AG09319 (cell line): Measurements from ENCODE around the gene CCDC116.

Source experiments
- DNase-seq: peaks from one replicate; pipeline ENCODE4 v3.0.0-alpha.2; 2010; ENCODE audit warnings: low read depth; ENCODE audit errors: extremely low read depth
- TF ChIP-seq, protein P1 (sequence below): IDR thresholded peaks from 2 replicates; pipeline ENCODE4 v1.5.1; 2011; ENCODE audit warnings: low read depth, mild to moderate bottlenecking, inconsistent platforms, low read length, moderate library complexity

CCDC116 gene, protein sequence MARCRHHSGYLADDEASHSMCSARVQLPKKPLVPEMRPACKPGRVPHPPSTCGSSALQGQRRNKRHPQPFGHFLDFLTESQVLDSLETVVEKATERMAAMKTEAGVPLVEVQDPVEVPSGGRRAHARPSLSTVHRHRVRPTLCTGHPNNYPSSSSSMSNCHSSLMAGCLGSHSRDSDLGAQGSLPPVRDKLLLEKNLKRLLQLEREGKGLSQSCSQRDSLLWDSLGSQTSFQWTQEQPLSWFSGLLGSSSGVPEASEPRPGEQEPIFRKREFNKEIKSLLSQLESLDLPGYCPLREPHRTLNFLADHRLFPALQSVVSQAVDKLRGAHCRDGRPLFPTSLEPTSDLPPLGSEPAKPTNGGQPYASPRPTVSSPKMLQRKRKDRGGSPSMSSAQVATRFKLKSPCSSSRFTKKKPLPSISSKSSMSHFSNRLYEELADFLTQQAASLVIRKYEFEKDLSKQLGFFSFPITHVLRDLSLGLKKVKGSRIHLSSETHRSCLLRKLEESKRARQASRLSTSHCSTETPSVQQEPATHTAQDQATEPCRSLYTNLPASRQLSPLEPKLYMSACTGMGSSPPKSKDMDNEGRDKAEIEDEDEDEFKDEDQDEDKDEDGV

DNA sequence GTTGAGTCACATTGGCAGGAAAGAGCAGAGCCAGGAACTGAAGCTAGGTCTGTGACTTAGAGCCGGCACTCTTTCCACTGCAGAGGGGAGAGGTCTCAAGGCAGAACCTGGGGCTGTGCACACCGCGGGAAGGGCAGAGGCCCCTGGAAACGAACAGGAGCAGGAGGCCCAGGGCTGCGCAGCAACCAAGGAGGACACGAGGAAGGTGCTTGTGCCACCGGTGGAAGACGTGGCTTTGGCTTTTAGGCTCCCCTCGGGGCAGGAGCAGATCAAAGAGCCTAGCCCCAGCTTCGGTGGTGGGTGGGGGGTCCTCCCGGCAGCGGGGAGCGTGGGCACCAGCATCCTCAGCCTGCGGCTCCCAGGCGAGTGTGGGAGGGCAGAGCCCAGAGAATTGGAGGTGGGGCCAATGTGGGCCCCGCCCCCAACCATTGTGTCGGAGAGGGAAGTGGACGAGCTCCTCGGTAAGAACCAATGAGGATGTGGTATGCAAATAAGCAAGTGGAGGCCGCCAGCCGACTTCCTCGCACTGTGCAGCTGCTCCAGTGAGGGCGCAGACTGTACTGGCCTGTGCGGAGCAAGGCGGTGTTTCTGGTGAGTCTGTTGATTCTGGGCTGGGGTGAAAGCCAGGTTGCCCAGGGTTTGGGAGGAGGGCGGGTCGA is at the start of gene CCDC116:
TSS of gene CCDC116 (plus strand) at position 524 of the 659 bp plus-strand sequence. CDS start 422 bp downstream, outside the sequence.
- TF ChIP-seq, protein P1, sequence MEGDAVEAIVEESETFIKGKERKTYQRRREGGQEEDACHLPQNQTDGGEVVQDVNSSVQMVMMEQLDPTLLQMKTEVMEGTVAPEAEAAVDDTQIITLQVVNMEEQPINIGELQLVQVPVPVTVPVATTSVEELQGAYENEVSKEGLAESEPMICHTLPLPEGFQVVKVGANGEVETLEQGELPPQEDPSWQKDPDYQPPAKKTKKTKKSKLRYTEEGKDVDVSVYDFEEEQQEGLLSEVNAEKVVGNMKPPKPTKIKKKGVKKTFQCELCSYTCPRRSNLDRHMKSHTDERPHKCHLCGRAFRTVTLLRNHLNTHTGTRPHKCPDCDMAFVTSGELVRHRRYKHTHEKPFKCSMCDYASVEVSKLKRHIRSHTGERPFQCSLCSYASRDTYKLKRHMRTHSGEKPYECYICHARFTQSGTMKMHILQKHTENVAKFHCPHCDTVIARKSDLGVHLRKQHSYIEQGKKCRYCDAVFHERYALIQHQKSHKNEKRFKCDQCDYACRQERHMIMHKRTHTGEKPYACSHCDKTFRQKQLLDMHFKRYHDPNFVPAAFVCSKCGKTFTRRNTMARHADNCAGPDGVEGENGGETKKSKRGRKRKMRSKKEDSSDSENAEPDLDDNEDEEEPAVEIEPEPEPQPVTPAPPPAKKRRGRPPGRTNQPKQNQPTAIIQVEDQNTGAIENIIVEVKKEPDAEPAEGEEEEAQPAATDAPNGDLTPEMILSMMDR: no peak
- no peak for DNase-seq

DNA sequence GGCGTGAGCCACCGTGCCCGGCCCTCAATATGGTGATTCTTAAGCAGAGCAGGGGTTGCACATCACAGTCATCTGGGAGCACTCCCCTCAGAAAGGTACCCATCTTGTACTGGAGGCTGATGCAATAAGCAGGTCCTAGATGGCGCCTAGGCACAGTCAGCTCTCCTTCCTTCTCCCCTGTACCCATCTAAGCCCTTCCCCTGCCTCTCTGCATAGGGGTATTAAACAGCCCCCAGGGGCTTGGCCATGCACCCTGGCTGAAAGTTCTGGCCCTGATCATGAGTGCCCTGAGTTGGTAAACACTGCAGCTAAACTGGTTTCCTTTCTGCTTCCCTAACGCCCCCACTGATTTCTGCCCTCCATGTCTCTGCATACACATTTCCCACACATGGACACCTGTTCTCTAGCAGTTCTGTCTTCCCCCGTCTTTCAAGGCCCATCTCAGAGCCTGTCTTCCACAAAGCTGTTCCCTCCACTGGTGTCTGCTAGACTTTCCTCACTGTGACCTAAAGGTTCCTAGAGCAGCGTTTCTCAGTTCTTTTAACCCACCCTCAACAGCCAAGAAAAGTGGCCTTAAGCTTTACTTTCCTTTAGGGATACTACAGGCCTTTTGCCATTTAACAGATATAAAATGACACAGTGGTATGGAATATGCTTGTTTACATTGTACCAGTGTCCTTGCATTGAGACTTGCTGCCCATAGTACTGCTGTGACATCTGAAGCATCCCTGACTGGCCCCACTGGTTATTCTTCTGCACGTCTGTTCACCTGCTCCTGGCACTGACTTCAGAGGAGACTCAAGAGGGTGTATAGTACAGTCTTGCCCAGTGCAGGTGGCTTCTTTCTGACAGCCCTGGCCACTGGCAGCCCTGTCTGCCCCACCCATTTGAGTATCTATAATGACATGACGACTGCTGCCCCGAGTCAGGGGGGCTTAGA is 49.5 kb upstream of the CCDC116 start:
- no peak for DNase-seq
- TF ChIP-seq, protein P1: no peak

DNA sequence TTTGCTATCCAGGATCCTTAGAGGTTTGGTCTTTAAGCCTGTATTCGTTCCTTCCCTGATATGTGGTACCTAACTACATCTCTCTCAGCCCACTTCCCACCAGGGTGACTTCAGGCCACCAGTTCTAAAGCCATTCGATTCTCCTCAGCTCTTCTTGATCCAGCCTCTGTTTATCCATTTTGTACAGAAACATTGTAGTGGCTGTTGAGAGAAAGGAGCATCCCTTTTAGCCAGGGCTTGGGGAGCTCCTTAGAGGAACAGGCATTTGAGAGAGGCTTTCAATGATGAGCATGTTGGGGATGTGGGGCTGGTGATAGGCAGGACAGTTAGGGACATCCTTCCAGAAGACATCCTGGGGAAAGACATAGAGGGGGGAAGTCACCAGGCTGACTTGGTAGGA is 47.2 kb upstream of the CCDC116 start:
- DNase-seq: no peak
- TF ChIP-seq, protein P1: no peak

DNA sequence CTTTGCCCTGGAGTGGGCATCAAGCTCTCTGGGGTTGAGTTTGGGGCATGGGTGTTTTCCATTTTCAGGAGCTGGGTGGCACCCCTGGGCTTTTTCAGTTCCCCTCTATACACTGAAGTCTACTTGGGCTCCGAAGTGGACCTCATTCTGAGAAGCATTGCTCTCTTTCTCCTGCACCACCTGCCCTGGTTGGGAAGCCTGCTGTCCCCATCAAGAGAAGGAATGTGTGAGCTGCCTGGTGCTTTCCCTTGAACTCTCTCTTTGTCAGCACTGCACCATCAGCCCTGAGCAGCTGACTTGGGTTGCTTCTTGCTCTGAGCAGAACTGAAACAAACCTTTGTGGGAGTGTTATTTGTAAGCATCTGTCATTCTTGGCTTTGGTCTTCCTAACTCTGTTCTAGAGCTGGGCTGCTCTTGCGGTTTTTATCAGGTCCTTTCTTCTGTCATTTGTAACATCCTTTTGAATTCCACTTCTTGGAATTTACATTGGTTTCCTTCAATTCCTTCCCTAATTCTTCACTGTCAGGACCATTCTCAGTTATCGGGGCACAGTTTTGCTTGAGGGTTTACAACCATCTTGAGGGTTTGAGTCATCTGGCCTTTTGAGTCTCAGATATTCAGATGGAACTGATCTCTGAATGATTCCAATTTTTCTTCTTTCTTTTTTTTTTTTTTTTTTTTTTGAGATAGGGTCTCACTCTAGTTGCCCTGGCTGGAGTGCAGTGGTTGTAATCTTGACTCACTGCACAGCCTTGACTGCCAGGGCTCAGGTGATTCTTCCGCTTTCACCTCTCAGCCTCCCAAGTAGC is 44.6 kb upstream of the CCDC116 start:
- TF ChIP-seq, protein P1: no peak
- no peak for DNase-seq

DNA sequence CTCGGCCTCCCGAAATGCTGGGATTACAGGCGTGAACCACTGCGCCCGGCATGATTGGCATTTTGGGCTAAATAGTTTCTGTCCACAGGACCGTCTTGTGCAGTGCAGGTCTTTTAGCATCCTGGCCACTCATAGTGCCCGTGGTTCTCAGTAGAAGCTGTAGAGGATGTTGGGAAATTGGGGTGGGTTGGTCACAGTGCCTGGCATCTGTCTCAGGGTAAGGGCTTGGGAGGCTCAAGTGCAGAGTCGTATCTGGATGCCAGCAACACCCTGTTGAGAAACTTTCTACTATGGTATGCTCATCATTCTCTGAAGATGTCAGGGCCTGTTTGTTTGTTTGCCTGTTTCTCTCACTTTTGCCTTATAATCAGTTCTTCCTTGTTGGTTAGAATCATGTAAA is 43.2 kb upstream of the CCDC116 start:
- TF ChIP-seq, protein P1: no peak
- DNase-seq: no peak

DNA sequence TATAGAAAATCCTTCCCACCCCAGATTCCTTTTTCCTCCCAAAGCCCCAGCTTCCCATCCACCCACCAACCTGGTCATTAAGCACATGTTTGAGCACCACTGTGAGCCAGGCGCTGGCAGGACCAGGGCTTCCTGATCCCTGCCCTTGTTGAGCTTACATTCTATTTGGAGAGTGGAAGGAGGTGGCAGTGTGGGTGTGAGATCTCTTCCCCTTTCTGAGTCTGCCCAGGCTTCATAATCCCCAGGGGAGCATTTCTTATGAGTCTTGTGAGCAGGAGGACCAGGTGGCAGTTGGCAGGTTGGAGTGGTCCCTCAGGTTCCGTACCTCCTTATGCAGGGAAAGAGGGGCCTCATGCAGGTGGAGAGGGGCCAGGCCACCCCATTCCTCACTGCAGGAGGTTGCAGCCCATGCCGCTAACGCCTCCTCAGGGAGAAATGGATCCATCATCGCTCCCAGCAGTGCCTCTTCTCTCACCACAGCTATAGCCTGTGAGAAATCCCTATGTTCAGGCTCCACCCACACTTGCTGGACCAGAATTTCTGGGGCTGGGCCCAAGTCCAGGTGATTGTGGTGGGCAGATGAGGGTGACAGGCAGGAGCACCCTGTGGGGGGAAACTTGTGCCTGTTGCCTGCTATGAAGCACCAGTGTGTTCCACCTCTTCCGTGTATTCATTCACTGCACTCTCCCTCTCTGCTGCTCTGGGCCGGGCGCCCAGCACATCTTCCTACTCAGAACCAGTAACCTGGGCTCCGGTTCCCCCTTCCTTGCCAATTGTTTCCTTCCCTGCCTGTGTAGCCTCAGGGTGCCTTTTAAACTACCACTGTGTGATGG is 41.5 kb upstream of the CCDC116 start:
- TF ChIP-seq, protein P1: no peak
- DNase-seq: no peak
